GM19468 (cell line): Measurements from ENCODE around the gene MPZL3.

ENCODE experiments used
- ATAC-seq: cut with Tn5 transposase; IDR thresholded peaks from one replicate; pipeline ENCODE4 v1.9.1; 2021; ENCODE audit warnings: mild to moderate bottlenecking, moderate library complexity, moderate number of reproducible peaks; ENCODE audit not compliant: unreplicated experiment; ENCODE audit errors: extremely low read depth

MPZL3 gene

DNA sequence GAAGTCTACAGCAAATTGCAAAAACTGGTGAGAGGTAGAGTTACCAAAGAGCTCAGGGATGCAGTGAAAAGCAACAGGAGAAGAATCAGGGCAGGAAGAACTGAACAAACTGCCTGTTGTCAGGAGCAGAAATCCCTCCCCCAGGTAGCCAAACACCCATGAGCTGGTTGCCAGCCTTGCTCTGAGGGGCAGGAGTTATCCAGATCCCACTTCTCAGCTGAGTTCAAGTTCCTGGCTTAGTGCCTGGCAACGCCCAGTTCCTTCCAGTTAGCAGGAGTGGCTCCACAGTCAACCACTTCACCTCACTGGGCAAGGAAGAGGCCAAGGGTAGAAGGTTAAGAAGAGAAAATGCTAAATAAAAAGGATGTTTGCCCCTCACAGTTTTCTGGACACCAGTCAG is 13.8 kb upstream of the MPZL3 start:
- ATAC-seq, result no peak

DNA sequence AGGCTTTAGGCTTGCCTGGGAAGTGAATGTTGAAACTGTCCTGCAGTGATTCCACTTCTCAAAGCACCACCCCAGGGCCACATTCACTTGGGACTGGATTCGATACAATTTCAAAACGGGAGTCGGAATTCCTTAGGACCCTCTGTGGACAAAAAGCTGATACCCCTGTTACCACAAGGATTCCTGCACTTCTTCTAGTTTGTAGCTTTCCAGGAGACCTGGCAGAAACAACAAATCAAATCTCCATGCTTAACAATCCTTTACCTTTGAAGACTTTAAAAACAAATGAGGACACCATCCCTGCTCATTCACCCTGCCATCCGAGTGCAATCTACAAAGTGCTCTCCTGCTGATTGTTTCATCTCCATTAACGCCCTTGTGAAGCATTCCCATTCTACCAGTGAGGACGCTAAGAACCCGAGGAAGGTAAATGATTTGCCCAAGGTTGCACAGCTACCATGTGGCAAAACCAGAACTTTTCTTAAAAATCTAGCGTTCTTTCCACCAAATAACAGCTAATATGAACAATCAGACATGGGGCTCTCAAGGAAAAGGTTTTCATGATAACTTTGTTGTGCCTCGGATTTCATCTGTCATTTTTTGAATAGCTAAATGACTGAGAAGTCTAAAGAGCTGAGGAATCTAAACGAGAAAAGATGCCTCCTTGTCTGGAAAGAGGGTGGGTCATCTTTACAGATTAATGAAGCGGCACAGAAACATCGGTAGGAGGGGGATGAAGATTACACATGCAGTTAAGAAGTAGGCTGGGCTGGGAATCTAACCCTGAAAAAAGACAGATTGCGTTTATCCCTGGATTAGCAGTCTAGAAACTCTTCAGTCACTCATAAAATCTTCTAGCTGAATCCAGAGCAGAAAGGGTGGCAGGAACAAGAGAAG is 12.7 kb upstream of the MPZL3 start:
- ATAC-seq, result no peak

DNA sequence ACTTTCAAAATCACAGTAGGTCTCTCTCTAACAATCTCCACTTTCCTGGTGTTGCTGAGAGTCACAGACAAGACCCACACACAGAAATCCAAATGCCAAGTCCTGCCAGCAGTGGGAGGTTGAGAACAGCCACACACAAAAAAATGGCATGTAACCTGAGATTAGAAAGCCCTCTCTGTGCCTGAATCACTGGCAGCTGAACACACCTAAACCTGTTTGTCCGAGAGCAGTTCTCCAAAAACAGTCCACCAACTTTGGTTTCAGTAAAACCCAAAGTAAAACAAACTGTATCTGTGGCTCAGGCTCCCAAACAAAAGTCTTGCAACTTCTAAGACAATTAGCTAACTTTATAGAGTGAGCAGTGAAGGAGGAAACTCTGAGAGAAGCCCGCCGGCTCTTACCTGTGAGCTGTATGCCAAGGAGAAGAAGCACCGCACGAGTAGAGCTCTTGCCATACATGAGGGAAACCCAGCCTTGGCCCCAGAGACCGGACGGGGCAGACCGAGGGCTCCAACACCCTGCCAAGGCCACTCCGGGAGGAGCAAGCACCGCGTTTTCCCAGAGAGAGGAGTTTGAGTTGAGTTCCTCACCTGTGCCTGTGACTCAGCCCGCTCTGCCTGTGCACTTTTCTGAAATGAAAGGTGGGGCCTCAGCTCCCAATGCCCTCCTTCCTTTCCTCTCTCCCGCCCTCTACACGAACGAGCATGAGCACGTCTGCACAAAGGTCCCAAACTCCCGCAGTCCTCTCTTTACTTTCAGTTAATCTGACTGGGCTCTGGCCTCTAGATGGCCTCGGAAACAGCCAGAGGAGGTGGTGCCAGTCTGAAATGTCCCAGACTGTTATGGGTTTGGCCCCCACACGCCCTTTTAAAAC is 11.8 kb upstream of the MPZL3 start, which contains the start of gene MPZL2:
MPZL2 (minus strand) TSS at position 603 of the 874 bp plus-strand sequence; CDS start at position 459, 144 bp downstream.
- ATAC-seq, result no peak

DNA sequence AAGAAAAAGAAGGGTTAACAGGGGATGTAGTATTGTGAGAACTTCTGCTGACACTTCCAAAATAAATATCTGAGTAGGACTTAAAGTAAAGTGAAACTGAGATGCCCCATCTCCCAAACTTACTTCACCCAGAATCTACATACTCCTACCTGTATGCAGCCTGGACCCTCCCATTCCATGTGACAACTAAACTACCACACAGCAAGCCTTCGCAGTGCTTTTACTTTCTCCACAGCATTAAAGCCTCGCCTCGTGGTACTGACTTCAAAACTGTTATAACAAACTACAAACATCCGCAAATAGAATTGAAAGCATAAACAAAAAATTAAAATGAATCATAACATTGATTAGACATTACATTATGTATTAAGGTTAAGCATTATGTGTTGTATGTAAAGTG is 10.9 kb upstream of the MPZL3 start:
- no peak for ATAC-seq

DNA sequence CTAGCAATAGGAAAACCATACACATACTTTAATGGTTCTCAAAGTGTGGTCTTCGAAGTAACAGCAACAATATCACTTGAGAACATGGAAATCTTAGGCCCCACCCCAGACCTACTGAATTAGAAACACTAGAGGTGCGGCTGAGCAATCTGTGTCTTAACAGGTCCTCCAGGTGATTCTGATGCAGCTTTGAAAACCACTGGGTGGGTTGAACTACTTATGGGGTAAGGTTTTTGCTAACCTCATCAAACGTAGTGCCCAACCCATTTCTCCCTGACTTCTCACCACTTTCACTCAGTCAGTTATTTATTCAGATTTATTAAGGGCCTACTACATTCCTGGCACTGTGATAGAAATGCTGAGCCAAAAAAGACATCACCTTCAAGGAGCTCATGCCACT is 8.2 kb upstream of the MPZL3 start:
- ATAC-seq, result no peak

DNA sequence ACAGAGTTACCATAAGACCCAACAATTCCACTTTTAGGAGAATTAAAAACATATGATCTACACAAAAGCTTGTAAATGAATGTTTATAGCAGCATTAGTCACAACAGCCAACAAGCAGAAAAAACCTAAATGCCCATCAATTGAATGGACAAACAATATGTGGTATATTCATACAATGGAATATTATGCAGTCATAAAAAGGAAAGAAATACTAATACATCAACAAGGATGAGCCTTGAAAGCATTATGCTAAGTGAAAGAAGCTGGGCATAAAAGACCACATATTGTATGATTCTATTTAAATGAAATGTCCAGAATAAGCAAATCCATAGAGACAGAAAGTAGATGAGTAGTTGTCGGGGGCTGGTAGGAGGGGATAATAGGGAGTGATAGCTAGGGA is 7.0 kb upstream of the MPZL3 start:
- no peak for ATAC-seq

DNA sequence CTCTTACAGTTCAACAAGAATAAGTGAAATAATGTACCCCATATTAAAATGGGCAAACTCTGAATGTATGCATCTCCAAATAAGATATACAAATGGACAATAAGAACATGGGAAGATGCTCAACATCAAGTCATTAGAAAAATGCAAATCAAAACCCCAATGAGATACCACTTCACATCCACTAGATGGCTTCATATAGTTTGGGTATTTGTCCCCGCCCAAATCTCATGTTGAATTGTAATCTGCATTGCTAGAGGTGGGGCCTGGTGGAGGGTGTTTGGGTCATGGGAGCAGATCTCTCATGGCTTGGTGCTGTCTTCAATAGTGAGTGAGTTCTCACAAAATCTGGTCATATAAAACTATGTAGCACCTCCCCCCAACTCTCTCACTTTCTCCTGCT is 6.2 kb upstream of the MPZL3 start:
- no peak for ATAC-seq

DNA sequence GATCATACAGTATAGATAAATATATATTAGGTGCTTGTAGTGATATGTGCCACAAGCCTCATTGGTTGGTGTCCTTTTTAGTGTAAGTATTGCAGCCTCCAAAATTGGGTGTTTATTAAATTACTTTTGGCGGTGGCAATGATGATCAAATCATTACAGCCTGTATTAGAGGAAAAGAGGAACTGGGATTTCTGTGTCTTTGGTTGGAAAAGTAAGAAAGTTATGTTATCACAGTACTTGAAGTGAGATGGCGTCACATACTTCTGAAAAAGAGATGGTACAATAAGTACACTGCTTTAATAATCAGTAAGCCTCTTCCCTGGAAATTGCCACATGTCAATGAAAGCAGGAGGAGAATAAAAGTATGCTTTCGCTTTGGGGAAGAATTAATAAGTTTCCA is 523 bp upstream of the MPZL3 start:
- no peak for ATAC-seq

DNA sequence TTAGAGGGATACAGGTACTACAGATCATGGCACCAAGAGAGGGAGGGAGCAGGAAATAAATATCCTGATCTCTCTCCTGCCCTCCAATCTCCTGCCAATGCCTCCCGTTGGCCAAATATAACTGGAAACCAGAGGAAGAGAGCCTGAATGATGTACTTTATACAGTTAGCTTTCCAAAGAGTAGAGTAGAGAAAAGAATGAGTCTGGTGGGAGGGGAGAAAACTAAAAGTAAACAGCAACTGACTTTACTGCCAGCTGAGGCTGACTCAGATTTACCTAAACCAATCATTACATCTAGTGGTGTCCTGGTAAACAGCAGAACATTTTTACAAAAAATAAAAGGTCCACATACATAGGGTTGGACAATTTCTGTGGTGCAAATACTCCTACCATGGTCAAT is 5.1 kb downstream of the MPZL3 start:
- no peak for ATAC-seq

DNA sequence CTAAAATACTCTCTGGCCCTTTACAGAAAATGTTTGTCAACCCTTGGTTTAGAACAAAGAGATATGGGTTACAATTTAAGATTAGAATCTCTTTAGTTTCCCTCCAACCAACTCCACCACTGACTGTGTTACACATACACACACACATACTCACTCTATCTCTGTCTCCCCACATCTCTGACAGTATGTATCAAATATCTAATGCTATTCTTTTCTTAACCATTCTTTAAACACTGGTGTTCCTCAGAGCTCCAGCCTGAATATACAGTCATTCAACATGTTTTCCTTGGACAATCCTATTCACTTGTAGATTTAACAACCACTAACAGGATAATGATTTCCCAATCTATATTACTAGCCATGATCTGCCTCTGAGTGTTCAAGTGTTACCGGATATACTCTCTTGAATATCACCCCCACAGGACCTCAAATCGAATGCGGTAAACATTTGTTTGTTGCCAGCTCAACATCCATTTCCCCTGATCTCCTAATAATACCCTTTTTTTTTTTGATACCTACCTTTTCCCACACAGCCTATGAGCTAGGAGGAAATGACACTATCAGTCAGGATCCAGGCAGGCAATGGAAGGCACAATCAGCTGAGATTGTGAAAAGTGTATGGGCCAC is 6.1 kb downstream of the MPZL3 start:
- ATAC-seq, result no peak

DNA sequence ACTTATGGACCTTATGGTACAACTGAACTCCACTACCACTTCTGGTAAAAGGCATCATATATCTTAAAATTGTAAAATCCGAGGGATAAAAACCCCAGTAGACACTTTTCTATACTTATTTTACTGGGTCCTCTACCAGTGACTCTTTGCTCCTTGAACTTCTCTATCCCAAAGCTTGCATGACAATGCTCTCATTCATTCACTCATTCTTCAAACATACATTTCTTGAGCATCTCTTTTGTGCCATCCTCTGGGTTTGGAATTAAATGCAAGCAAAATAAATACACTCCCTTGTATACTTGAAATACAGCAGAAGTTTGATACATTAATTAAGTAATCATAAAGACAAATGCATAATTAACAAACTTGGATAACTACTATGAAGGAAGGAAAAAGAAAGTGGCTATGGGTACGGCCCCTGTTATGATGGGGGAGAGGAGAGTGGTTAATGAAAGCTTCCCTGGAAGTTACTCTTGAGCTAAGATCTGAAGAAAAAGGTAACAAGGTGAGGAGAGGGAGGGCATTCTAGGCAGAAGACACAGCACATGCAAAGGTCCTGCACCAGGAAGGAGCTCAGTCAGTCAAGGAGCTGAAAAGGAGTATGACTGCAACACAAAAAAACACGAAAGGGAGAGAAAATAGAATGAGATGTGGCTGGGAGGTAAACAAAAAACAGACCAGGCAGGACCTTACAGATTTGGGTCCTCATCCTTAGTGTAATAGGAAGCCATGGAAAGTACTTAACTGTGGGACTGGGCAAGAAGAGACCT is 8.0 kb downstream of the MPZL3 start:
- ATAC-seq, result no peak

DNA sequence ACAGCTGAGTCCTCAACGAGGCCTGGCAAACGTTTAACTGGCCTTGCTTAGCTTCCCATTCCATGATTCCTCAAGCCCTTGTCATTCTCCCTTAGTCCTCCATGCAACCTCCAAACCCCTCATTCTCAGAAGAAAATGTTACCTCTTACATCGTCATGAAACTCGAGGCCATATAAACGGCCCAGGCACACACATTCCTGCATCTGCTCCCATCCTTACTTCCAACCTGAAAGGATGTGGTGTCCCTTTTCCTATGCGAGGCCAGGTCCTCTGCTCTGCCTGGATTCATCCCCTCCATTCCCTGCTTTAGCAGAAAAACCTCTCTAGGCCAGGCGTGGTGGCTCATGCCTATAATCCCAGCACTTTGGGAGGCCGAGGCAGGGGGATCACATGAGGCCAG is 9.0 kb downstream of the MPZL3 start:
- no peak for ATAC-seq

DNA sequence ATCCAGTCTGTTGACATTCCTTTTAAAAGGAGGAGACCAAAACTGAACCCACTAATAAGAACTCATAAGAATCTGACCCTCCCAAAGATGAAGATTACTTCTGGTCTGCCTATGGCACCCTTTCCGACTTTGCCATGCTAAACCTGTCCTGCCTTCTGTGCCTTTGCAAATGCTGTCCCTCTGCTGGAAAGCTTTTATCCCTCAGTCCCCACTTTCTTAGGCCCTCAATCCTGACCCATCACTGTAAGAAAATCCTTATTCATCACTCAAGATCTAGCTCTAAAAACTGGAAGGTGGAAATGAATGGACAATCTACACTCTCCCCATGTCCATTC is 10.4 kb downstream of the MPZL3 start:
- ATAC-seq, result no peak

DNA sequence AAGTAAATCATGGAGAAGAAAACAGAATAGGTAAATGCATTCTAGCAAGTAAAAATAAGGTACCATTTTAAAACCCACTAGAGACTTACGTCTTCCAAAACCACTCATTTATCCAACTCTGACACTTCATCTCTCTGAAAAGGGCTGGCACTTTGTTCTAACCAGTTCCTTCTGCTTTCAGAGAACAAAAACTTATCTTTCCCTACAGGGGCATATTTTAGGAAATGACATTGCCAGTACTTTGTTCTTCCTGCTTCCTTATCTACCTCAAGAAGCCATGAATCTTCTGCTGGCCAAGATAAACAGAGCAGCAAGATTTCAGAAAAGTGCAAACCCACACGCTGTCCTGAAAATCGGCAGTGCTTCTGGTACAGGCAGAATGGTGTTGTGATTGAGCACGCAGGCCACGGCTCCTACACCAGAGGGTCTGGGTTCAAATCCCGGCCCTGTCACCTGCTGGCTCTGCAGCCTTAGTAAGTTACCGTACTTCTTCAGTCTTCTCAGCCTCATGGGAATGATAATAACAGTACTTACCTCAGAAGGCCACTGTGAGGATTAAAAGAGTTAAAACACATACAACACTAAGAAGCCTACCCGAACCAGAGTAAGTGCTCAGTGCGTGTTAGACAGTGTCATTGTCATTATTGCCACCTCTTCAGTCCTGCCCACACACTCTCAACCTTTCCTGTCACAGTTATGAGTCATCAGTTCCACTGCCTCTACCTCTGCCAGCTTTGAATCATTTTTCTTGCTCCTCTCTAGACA is 11.0 kb downstream of the MPZL3 start:
- ATAC-seq, result no peak

DNA sequence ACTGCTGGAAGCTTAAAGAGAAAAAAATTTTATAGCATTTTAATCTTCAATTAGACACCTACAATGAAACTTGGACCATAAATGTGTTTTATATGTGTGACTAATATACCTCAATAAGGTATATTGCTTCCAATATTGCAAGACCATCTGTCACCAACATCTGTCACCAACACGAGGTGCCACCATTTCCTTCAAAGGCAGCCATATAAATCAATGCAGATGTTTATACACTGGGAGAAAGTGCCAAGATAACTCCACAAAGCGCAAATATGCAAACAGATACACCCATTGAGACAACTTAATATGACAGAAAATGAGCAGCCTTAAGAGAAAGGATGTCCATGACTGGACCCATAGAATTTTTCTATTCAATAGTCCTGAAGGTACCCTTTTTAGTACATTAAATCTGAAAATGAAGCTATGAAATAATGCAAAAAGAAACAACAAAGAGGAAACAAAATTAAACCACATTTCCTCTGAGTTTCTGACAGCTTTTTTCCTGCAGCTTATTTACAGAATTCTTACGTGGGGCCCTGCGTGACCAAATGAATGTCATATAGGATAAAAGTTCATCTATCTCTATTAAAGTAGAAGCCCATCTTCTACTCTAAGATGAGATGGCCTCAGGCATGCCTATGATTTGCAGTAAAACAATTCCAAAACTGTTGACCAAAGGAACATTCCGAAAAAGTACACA is 12.5 kb downstream of the MPZL3 start:
- ATAC-seq, result no peak

DNA sequence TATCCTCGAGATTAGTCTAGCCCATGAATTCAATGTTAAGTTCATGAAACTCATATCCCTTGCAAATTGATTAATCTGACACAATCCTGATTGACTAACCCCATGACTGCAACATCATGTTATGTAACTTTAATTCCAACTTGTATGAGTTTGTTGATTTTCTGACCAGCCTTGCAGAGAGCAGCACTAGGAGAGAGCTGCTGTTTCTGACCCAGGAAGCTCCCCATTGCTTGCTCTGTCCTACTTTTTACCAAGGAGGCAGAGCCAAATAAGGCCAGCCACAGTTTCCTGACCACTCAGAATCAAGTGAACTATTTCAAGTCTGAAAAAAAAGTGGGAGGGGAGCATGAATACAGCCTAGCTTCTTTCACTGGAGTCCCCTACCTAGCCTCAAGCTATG is 13.2 kb downstream of the MPZL3 start:
- ATAC-seq, result no peak

DNA sequence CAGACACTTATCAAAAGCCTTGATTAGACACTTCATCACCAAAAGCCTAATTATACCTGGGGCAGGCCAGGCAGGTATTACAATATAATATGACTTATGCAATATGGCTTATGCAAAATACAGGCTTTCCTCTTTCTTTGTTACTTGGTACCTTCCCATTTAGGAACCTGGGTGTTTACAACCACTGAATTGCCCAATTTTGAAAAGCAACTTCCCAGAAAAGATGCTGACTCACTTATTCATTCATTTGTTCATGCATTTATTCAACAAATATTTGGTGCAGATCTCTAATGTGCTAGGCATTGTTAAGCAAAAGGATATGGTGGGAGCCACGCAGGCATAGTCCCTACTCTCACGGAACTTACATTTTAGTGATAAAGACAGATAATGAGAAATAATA is 13.7 kb downstream of the MPZL3 start:
- no peak for ATAC-seq

DNA sequence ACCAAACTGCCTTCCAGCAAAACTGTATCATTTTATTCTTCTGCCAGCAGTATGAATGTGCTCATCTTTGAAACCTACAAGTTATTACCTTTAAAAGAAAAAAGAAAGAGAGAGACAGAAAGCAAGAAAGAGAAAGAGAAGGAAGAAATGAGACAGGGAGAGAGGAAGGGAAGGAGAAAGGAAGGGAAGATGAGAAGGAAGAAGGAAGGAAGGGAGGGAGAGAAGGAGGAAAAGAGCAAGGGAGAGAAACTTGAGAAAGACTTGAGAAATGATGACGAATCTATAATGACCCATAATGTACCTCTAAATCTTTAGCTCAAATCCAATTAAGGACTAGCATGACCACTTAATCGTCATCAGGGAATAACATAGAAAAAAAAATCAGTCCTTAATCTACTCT is 16.0 kb downstream of the MPZL3 start:
- ATAC-seq, result no peak

DNA sequence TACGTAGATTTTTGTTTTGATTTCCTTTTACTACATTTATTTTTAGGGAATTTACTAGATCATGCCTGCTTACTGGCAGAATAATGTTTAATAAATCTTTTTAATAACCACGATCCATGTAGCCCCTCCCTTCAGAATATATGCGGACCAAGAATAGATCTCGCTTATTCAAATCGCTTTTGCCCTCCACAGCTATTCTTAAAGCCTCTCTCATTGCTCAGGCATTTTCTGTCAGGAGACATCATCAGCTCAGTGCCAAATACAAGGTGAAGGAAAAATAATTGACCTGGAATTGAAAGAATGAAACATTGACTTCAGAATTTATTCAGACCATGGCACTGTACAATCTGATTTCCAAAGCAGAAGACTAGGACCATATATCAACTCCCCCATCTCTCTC is 17.3 kb downstream of the MPZL3 start:
- ATAC-seq, result no peak
